Common myeloid progenitor, CD34-positive (primary cell): ENCODE measurements around the gene SART1.

ENCODE experiments used
- CTCF ChIA-PET: fragments of 350-600 bp; sonication (Branson Sonifier 250); formaldehyde crosslinking; loops from one replicate; lab custom pipeline; 2021; ENCODE audit warnings: antibody characterized with exemption; lab: Charles Lee
- POLR2A ChIA-PET: fragments of 350-600 bp; sonication (Branson Sonifier 250); formaldehyde crosslinking; loops from one replicate; lab custom pipeline; 2021; ENCODE audit warnings: antibody characterized with exemption; lab: Charles Lee
- DNase-seq, 3 donors: peaks; one replicate each; pipeline versions ENCODE4 v3.0.0 to v3.0.0-alpha.2; 2013
- H3K27ac ChIP-seq, 2 experiments: 1 replicate in 1 of 2; 2 replicates in 1 of 2; pipeline ENCODE4 v1.7.0; 2013; ENCODE audit warnings: inconsistent platforms in 2 of 2, low read length in 2 of 2, mild to moderate bottlenecking in 2 of 2, low read depth in 1 of 2, moderate library complexity in 1 of 2; ENCODE audit not compliant: severe bottlenecking in 2 of 2, insufficient read depth in 1 of 2, poor library complexity in 1 of 2
- H3K27me3 ChIP-seq, 5 experiments: replicated peaks in 2 of 5; 1 replicate in 3 of 5; 2 replicates in 2 of 5; pipeline versions ENCODE4 v1.6.1 to v1.7.0; 2013; ENCODE audit warnings: low read length in 4 of 5, mild to moderate bottlenecking in 2 of 5, moderate library complexity in 2 of 5, inconsistent platforms in 1 of 5; ENCODE audit not compliant: insufficient read depth in 5 of 5, control insufficient read depth in 4 of 5
- H3K36me3 ChIP-seq, 4 experiments: 1 replicate in 2 of 4; 2 replicates in 2 of 4; pipeline versions ENCODE4 v1.6.1 to v1.7.0; 2013; ENCODE audit warnings: low read length in 3 of 4, control low read depth in 1 of 4, mild to moderate bottlenecking in 1 of 4; ENCODE audit not compliant: control insufficient read depth in 4 of 4, insufficient read depth in 4 of 4
- H3K4me1 ChIP-seq, 4 experiments: 1 replicate in 3 of 4; 2 replicates in 1 of 4; pipeline versions ENCODE4 v1.6.1 to v1.7.1; 2013; ENCODE audit warnings: low read length in 3 of 4, mild to moderate bottlenecking in 3 of 4, control low read depth in 1 of 4, inconsistent platforms in 1 of 4, moderate library complexity in 1 of 4; ENCODE audit not compliant: control insufficient read depth in 4 of 4, insufficient read depth in 4 of 4; ENCODE audit errors: control extremely low read depth in 1 of 4
- H3K4me3 ChIP-seq, 7 experiments: 1 replicate in 4 of 7; 2 replicates in 3 of 7; pipeline versions ENCODE4 v1.5.1 to v1.7.0; 2013; ENCODE audit warnings: mild to moderate bottlenecking in 7 of 7, low read length in 6 of 7, moderate library complexity in 6 of 7, inconsistent platforms in 2 of 7, low read depth in 2 of 7, control low read depth in 1 of 7; ENCODE audit not compliant: insufficient read depth in 4 of 7, control insufficient read depth in 1 of 7; ENCODE audit errors: extremely low read depth in 1 of 7
- H3K9me3 ChIP-seq, 5 experiments: 1 replicate in 4 of 5; 2 replicates in 1 of 5; pipeline versions ENCODE4 v1.6.1 to v1.7.1; 2013; ENCODE audit warnings: low read length in 4 of 5, mild to moderate bottlenecking in 2 of 5, inconsistent platforms in 1 of 5, low read depth in 1 of 5, moderate library complexity in 1 of 5; ENCODE audit not compliant: control insufficient read depth in 4 of 5, insufficient read depth in 2 of 5; ENCODE audit errors: control extremely low read depth in 1 of 5
- WGBS: methylation state at CpG from one replicate; pipeline ENCODE4 v1.1.5; 2013; ENCODE audit not compliant: insufficient coverage; 5-methylcytosine and 5-hydroxymethylcytosine counted together

Gene SART1

GRCh38 chr11:65928667-65929066, 32.9 kb upstream of the SART1 start:
- whole genome bisulfite sequencing = 33% methylated on average over 6 of the region's 6 CpGs
- ChIA-PET POLR2A (interaction anchor here (0.7 to 1.0 kb wide), 3 partner anchors 9 to 40 kb away, joined by 3 to 4 read pairs (median 3); partner anchors contain the start of genes CCDC85B and FIBP), CTCF (interaction anchor here (0.9 to 2.0 kb wide), 9 partner anchors 8 to 47 kb away, joined by 3 to 8 read pairs (median 3); partner anchors contain the start of gene CCDC85B)
- peak overlapping the region; percentile 46 to 77 for H3K27ac ChIP-seq
- H3K9me3 ChIP-seq = no peaks in the 10 kb centered on the region
- H3K4me1 ChIP-seq = peaks cover 7 to 41% (median 39%) of the 10 kb centered on the region in 4 experiments
- H3K27me3 ChIP-seq = no peaks in the 10 kb centered on the region
- DNase-seq = peak in 1 of 3 donors; percentile 18
- peaks cover 0 to 9% (median 4%) of the 10 kb centered on the region in 4 experiments for H3K36me3 ChIP-seq
- peak overlapping the region in 3 of 7 experiments; percentile 23 to 66 (median 52) for H3K4me3 ChIP-seq

- ChIA-PET POLR2A (interaction anchor here (0.7 to 1.6 kb wide), 3 partner anchors 29 to 43 kb away, joined by 3 to 5 read pairs (median 4); no protein-coding TSS in a partner anchor), CTCF (interaction anchor here (0.8 to 3.6 kb wide), 8 partner anchors 10 to 43 kb away, joined by 3 to 34 read pairs (median 4); partner anchors contain the start of genes C11orf68, CCDC85B and FIBP)
- Histone ChIP-seq H3K36me3 (no peaks in the 10 kb centered on the region), H3K27ac (no peak overlapping the region), H3K9me3 (no peaks in the 10 kb centered on the region), H3K4me1 (peaks cover 7 to 40% (median 38%) of the 10 kb centered on the region in 4 experiments), H3K4me3 (no peak overlapping the region), H3K27me3 (no peaks in the 10 kb centered on the region)
- 81% methylated on average over 11 of the region's 13 CpGs for WGBS
- DNase-seq = peak in 2 of 3 donors; percentile 43 to 47
These were observed 29.6 kb upstream of the SART1 start for GRCh38 chr11:65931773-65932557.

- no peaks in the 10 kb centered on the region for H3K9me3 ChIP-seq
- no peaks in the 10 kb centered on the region for H3K27me3 ChIP-seq
- no peaks in the 10 kb centered on the region for H3K36me3 ChIP-seq
- ChIA-PET POLR2A (interaction anchor here (0.7 to 1.6 kb wide), 3 partner anchors 30 to 44 kb away, joined by 3 to 5 read pairs (median 4); no protein-coding TSS in a partner anchor), CTCF (interaction anchor here (1.3 to 3.6 kb wide), 5 partner anchors 11 to 44 kb away, joined by 3 to 34 read pairs (median 5); partner anchors contain the start of genes C11orf68, CCDC85B and FIBP)
- no peak overlapping the region for H3K27ac ChIP-seq
- H3K4me1 ChIP-seq = peaks cover 7 to 35% (median 33%) of the 10 kb centered on the region in 4 experiments
- H3K4me3 ChIP-seq = no peak overlapping the region
- WGBS = 68% methylated on average over 8 of the region's 9 CpGs
- DNase-seq = no peak
These were observed 29.0 kb upstream of the SART1 start for GRCh38 chr11:65932558-65932919.

GRCh38 chr11:65934014-65934413, 27.5 kb upstream of the SART1 start:
- Histone ChIP-seq H3K4me1 (peaks cover 0 to 20% (median 19%) of the 10 kb centered on the region in 4 experiments), H3K27ac (no peak overlapping the region), H3K4me3 (no peak overlapping the region), H3K36me3 (no peaks in the 10 kb centered on the region), H3K9me3 (no peaks in the 10 kb centered on the region), H3K27me3 (no peaks in the 10 kb centered on the region)
- ChIA-PET POLR2A (no interaction called here), CTCF (interaction anchor here (0.6 to 3.6 kb wide), 4 partner anchors 26 to 544 kb away, joined by 3 to 34 read pairs (median 4); partner anchors contain the start of genes CCDC85B and FIBP)
- DNase-seq = peak; percentile 56 to 84 (median 64)
- WGBS = no CpG with 5 or more reads among the region's 4 CpGs

- DNase-seq = no peak
- Histone ChIP-seq H3K27me3 (no peaks in the 10 kb centered on the region), H3K4me1 (peaks cover 0 to 18% (median 4%) of the 10 kb centered on the region in 4 experiments), H3K27ac (no peak overlapping the region), H3K9me3 (no peaks in the 10 kb centered on the region), H3K36me3 (no peaks in the 10 kb centered on the region), H3K4me3 (no peak overlapping the region)
- 58% methylated on average over 3 of the region's 4 CpGs for WGBS
- CTCF ChIA-PET = interaction anchor here (0.9 to 1.7 kb wide), 3 partner anchors 9 to 47 kb away, joined by 5 read pairs; partner anchors contain the start of gene CCDC85B
- POLR2A ChIA-PET = no interaction called here
These were observed 23.8 kb upstream of the SART1 start for GRCh38 chr11:65937766-65938165.

GRCh38 chr11:65941720-65942310, 19.7 kb upstream of the SART1 start:
- Histone ChIP-seq H3K4me1 (peaks cover 0 to 18% (median 4%) of the 10 kb centered on the region in 4 experiments), H3K27ac (no peak overlapping the region), H3K36me3 (no peaks in the 10 kb centered on the region), H3K9me3 (no peaks in the 10 kb centered on the region), H3K27me3 (no peaks in the 10 kb centered on the region), H3K4me3 (no peak overlapping the region)
- CTCF ChIA-PET = interaction anchor here (1.0 to 1.2 kb wide), 2 partner anchors 10 to 16 kb away, joined by 3 to 4 read pairs; no protein-coding TSS in a partner anchor
- DNase-seq = no peak
- POLR2A ChIA-PET = no interaction called here
- 83% methylated on average over 6 of the region's 9 CpGs for WGBS
